ENCODE results near the gene ANKRD9. TPM values are rescaled to one million over a fixed set of nuclear protein-coding genes. Genes with fewer than 3 reads are reported as not detected.
A peak's percentile ranks its signal among the peaks of the same experiment; 100 is the strongest.

The ANKRD9 gene, protein sequence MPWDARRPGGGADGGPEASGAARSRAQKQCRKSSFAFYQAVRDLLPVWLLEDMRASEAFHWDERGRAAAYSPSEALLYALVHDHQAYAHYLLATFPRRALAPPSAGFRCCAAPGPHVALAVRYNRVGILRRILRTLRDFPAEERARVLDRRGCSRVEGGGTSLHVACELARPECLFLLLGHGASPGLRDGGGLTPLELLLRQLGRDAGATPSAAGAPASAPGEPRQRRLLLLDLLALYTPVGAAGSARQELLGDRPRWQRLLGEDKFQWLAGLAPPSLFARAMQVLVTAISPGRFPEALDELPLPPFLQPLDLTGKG
- total RNA-seq (100 to 1,000 TPM in 2 of 4 donors, 10 to 100 TPM in 2; 48.1 to 126 (median 98.0) TPM), polyA plus RNA-seq (10 to 100 TPM; 22.7 to 74.4 (median 36.6) TPM)
- long read RNA-seq, donor 1, full-length matches to known transcripts, result 298 of 326 reads
- long read RNA-seq, donor 1, partial matches to known transcripts, result 0 of 326 reads
- long read RNA-seq, donor 1, other reads (novel, unspliced or antisense), result 28 of 326 reads
- long read RNA-seq, donor 2, full-length matches to known transcripts, result 497 of 545 reads
- long read RNA-seq, donor 2, partial matches to known transcripts, result 1 of 545 reads
- long read RNA-seq, donor 2, other reads (novel, unspliced or antisense), result 47 of 545 reads

GRCh38 chr14:102509746-102510615 lies at the start of gene ANKRD9:
TSS of gene ANKRD9 (minus strand) at chr14:102509776. CDS start at chr14:102507889, 1,887 bp downstream.
- 3 to 6% (median 3%) methylated on average over 62 to 90 of the region's 91 CpGs for WGBS, 3 donors
- intact Hi-C loops (cut with DNase I), result loop anchor here in 1 of 2 donors (5.0 kb wide), 1 partner anchor 188 kb away; no protein-coding TSS in a partner anchor

GRCh38 chr14:102558556-102558955 lies 49.0 kb upstream of the ANKRD9 start:
- TF ChIP-seq, protein P1, sequence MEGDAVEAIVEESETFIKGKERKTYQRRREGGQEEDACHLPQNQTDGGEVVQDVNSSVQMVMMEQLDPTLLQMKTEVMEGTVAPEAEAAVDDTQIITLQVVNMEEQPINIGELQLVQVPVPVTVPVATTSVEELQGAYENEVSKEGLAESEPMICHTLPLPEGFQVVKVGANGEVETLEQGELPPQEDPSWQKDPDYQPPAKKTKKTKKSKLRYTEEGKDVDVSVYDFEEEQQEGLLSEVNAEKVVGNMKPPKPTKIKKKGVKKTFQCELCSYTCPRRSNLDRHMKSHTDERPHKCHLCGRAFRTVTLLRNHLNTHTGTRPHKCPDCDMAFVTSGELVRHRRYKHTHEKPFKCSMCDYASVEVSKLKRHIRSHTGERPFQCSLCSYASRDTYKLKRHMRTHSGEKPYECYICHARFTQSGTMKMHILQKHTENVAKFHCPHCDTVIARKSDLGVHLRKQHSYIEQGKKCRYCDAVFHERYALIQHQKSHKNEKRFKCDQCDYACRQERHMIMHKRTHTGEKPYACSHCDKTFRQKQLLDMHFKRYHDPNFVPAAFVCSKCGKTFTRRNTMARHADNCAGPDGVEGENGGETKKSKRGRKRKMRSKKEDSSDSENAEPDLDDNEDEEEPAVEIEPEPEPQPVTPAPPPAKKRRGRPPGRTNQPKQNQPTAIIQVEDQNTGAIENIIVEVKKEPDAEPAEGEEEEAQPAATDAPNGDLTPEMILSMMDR (IDR thresholded peaks at IDR 0.05), result no peak
- intact Hi-C loops (cut with DNase I), result no loop called here
- DNase-seq (no peak), ATAC-seq (no peak)
- Histone ChIP-seq H3K27me3 (ENCODE audit: insufficient read depth in 3 of 3, low read length in 2 of 3) (no peaks in the 10 kb centered on the region), H3K36me3 (ENCODE audit: insufficient read depth in 1 of 2, low read depth in 1 of 2) (no peaks in the 10 kb centered on the region), H3K4me3 (no peak overlapping the region), H3K9me3 (no peaks in the 10 kb centered on the region), H3K4me1 (no peaks in the 10 kb centered on the region), H3K27ac (no peak overlapping the region)
- 63 to 71% (median 67%) methylated on average over 4 of the region's 4 CpGs for WGBS, 3 donors

More at GRCh38 chr14:102509746-102510615, at the start of gene ANKRD9:
- Histone ChIP-seq H3K27me3 (ENCODE audit: insufficient read depth in 3 of 3, low read length in 2 of 3) (no peaks in the 10 kb centered on the region), H3K36me3 (ENCODE audit: insufficient read depth in 1 of 2, low read depth in 1 of 2) (peaks cover 0 to 25% of the 10 kb centered on the region in 2 donors), H3K27ac (peak within 1 kb of the TSS; percentile 96), H3K4me1 (peaks cover 11% of the 10 kb centered on the region), H3K4me3 (peak within 1 kb of the TSS; percentile 84), H3K9me3 (no peaks in the 10 kb centered on the region)
- TF ChIP-seq, protein P1 (IDR thresholded peaks at IDR 0.05), result no peak
- ATAC-seq (peak; percentile 77 to 82 (median 80)), DNase-seq (peak; percentile 98)

- TF ChIP-seq, protein P1 (IDR thresholded peaks at IDR 0.05), result no peak
- H3K27ac ChIP-seq, result no peak overlapping the region
- H3K27me3 ChIP-seq (ENCODE audit: insufficient read depth in 3 of 3, low read length in 2 of 3), result no peaks in the 10 kb centered on the region
- 88 to 90% (median 89%) methylated on average over 12 of the region's 12 CpGs for WGBS, 3 donors
- H3K9me3 ChIP-seq, result no peaks in the 10 kb centered on the region
- DNase-seq (no peak), ATAC-seq (no peak)
- H3K36me3 ChIP-seq (ENCODE audit: insufficient read depth in 1 of 2, low read depth in 1 of 2), result no peaks in the 10 kb centered on the region
- no peak overlapping the region for H3K4me3 ChIP-seq
- intact Hi-C loops (cut with DNase I), result no loop called here
- no peaks in the 10 kb centered on the region for H3K4me1 ChIP-seq
Observed at GRCh38 chr14:102557434-102558226, 48.1 kb upstream of the ANKRD9 start.

DNA sequence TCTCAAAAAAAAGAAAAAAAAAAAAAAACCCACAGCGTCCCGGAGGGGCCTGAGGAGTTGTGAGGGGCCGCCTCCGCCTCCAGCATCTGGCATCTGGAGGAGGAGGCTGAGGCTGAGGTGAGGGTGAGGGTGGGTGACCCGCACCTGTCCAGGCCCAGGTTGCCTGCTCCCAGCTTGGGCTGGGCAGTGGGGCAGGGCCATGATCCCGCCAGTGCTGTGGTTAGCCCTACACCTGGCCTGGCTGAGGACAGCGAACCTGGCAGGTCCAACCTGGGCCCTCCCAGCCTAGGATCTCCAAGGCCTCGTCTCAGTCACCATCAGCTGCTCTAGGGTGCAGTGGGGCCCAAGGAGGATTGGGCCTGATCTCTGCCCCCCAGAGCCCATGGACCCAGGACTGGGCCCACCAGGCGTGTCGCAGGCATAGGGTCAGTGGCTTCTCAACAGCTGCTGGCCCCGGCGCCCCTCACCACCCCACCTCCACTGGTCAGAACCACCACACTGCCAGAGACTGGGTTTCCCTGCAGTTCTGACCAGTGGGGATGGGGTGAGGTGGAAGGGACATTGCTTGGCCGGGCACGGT lies 46.6 kb upstream of the ANKRD9 start:
- no peak overlapping the region for H3K27ac ChIP-seq
- TF ChIP-seq, protein P1 (IDR thresholded peaks at IDR 0.05), result no peak
- no peaks in the 10 kb centered on the region for H3K4me1 ChIP-seq
- H3K36me3 ChIP-seq (ENCODE audit: insufficient read depth in 1 of 2, low read depth in 1 of 2), result no peaks in the 10 kb centered on the region
- intact Hi-C loops (cut with DNase I), result no loop called here
- DNase-seq, result no peak
- peak in 1 of 4 donors; percentile 17 for ATAC-seq
- WGBS, 3 donors, result 95 to 97% (median 95%) methylated on average over 13 to 14 of the region's 14 CpGs
- H3K27me3 ChIP-seq (ENCODE audit: insufficient read depth in 3 of 3, low read length in 2 of 3), result no peaks in the 10 kb centered on the region
- H3K9me3 ChIP-seq, result no peaks in the 10 kb centered on the region
- H3K4me3 ChIP-seq, result peak overlapping the region; percentile 81
